HuH-7 (cell line): ENCODE data around the gene SMIM24.
"Not testable (repeated sequence)": the region's sequence is repeated elsewhere in the genome, so short reads cannot be mapped to it uniquely, and the experiment has no call there.

Experiments used
- DNase-seq: peaks from one replicate; pipeline ENCODE4 v3.0.0; 2011; ENCODE audit warnings: low spot score

Gene SMIM24

DNA sequence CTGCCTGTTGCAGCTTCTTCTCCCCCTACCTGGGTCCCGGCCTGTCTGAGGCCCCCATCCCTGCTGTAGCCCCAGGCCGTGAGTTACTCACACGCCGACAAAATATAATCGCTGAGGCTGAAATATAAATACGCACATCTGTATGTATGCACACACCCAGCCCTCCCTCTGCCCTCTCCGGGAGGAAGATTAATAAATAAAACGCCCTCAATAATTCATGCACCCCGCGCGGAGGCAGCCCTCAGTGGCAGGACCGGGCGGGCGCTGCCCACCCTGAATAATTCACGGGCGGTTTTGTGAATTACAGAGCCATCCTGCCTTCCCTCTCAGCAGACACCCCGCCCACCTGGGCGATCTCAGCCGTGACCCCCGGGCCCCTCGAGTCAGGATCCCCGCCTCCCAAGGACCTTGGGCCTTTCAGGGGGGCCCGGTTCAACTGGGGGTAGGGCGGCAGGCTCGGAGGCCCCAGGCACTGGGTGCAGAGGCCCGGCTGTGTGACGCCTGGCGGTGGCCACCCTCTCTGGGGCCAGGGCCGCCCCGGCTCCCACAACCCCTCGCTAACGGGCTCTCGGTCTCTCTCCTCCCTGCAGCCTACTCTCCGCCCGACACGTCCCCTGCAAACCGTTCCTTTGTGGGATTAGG lies 24.2 kb downstream of the SMIM24 start:
- no peak for DNase-seq

DNA sequence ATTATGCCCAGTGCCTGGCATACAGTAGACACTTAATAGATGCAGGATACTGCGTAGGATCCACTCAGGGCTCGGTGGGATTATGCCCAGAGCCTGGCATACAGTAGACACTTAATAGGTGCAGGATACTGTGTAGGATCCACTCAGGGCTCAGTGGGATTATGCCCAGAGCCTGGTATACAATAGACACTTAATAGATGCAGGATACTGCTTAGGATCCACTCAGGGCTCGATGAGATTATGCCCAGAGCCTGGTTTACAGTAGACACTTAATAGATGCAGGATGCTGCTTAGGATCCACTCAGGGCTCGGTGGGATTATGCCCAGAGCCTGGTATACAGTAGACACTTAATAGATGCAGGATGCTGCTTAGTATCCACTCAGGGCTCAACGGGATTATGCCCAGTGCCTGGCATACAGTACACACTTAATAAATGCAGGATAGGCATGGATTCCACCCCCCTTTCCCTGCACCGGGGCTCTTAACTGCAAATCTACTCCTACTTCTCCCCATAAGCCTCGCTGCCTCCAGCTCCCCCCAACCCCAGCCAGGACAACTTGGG lies 24.9 kb downstream of the SMIM24 start:
- no peak for DNase-seq

DNA sequence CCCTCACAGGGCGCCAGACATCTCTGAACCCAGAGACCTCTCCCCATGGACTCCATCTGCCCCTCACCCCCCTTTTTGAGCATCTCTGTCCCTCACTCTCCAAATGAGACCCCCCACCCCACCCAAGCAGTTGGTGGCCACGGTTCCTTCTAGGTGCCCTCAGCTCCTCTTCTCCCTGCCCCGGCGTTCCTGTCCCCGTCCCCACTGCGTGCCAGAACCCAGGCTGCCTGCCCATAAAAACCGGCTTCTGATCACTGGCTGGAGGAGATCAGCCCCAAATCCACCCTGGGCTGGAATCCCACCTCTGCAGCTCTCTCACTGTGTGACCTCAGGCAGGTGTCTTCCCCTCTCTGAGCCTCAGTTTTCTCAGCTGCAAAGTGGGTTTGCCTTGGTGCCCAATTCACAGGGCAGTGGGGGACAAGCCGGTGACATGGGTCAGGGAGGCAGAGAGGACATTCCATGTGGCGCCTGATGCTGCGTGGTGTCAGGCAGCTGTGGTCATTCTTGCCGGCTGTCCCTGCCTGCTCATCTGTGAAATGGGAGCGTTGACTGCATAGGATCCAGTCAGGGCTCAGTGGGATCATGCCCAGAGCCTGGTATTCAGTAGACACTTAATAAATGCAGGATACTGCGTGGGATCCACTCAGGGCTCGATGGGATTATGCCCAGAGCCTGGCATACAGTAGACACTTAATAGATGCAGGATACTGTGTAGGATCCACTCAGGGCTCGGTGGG lies 25.5 kb downstream of the SMIM24 start:
- DNase-seq = no peak

DNA sequence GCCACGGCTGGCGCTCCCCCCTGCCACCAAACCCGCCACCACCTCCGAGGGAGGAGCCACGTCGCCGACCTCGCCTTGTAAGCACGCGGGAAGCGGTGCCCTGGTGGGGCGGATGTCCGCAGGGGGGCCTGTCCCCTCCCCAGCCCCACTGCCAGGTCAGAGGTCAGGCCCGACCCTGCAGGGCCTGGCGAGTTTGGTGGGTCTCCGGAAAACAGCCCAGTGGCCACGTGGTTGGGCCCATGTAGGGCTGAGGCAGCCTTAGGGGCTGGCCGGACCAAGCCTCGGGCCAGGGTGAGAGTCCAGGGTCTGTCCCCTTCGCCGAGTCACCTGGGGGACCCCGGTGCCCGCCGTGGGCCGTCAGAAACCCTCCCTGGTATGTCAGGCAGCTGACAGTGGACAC lies 26.5 kb downstream of the SMIM24 start:
- no peak for DNase-seq

DNA sequence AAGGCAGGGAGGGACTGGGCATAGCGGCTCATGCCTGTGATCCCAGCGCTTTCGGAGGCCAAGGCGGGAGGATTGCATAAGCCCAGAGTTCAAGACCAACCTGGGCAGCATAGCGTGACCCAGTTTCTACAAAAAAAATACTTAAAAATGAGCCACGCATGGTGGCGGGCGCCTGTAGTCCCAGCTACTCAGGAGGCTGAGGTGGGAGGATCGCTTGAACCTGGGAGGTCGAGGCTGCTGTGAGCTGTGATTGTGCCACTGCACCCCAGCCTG lies 27.4 kb downstream of the SMIM24 start:
- not testable (repeated sequence) for DNase-seq

DNA sequence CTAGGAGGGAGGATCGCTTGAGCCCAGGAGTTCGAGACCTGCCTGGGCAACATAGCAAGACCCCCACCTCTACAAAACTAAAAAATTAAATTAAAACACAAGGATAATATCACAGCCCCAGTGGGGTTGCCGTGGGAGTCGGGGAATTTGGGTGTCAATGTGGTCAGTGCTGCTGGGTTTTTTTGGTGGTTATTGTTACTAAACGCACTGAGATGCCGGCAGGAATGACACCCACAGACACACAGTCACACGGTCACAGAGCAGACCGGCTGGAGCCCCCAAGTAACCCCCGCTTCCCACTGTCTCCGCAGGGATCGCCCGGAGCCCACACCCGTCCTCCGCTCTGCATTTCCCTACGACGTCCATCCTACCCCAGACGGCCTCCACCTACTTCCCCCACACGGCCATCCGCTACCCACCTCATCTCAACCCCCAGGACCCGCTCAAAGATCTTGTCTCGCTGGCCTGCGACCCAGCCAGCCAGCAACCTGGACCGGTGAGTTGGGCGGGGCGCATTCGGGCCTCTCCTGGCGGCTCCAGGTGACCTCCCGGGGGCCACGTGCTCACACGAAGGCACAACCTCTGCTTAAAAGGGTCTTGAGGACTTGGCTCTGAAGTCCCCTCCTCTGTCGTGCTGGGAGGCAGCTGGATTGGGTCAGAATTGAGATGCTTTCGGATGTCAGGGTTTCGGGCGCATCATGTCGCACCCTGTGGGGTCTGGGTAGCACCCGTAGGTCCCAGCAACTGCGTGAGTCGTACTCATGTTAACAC lies 28.0 kb downstream of the SMIM24 start:
- no peak for DNase-seq

DNA sequence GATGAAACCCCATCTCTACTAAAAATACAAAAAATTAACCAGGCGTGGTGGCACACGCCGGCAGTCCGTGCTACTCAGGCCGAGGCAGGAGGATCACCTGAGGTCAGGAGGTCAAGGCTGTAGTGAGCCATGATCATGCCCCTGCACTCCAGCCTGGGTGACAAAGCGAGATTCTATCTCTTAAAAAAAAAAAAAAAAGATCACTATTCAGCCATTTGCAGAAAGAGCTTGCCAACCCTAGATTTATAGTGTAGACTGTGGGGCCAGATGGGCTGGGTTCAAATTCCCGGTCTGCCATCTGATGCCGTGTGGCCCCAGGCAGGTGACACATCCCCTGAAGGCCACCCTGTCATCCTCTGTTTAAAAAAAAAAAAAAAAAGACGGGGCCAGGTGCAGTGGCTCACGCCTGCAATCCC lies 28.9 kb downstream of the SMIM24 start:
- no peak for DNase-seq

DNA sequence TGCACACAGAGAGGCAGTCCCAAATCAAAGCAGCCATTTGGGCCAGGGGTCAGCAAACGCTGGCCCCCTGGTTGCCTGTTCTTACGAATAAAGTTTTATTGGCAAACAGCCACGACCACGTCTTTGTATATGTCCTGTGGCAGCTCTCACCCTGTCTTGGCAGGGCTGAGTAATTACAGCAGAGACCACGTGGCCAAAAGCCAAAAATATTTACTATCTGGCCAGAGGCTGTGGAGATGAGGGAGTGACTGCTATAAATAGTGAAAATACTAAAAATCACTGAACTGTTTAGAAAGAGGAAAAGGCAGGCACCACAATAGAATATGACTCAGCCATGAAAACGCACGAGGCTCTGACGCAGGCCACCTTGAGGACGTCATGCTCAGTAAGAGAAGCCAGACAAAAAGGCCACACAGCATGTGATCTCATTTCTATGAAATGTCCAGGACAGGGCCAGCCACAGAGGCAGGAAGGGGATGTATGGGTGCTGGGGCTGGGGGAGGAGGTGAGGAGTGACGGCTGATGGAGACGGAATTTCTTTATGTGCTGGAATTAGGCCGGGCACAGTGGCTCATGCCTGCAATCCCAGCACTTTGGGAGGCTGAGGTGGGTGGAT lies 29.4 kb downstream of the SMIM24 start:
- DNase-seq = no peak

DNA sequence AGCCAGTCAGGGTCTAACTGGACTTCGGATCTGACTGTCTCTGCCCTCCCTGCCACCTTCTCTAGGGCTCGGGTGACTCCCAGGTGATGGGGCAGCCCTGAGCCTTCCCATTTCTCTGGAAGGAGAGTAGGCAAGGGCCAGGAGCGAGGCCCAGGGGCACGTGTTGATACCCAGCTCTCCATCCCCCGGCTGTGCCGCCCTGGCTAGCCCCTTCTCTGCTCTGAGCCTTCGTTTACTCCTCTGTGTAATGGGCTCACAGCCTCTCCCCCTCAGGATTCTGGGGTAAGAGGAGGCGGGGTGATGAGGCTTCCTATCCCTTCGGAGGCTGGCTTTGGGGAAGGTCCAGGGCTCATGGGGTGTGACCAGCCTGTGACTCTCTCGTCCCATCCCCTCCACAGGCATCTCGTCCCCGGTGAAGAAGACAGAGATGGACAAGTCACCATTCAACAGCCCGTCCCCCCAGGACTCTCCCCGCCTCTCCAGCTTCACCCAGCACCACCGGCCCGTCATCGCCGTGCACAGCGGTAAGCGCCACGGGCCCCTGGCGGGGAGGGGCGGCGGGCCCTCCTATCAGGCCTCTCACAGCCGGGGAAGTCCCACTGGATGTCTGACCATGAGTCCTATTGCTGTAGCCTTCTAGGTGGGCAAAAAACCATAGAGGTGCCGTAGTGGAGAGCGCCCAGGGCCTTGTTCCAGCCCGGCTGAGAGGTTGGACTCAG lies 31.6 kb downstream of the SMIM24 start:
- DNase-seq = no peak

DNA sequence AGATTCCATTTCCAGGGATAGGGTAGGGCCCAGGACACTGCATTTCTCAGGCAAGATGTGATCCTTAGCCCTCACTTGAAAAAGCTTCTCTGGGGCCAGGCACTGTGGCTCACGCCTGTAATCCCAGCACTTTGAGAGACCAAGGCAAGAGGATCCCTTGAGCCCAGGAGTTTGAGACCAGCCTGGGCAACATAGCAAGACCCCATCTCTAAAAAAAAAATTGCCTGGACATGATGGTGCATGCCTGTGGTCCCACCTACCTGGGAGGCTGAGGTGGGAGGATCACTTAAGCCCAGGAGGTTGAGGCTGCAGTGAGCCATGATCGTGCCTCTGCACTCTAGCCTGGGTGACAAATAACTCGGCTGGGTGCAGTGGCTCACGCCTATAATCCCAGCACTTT lies 33.7 kb downstream of the SMIM24 start:
- not testable (repeated sequence) for DNase-seq

DNA sequence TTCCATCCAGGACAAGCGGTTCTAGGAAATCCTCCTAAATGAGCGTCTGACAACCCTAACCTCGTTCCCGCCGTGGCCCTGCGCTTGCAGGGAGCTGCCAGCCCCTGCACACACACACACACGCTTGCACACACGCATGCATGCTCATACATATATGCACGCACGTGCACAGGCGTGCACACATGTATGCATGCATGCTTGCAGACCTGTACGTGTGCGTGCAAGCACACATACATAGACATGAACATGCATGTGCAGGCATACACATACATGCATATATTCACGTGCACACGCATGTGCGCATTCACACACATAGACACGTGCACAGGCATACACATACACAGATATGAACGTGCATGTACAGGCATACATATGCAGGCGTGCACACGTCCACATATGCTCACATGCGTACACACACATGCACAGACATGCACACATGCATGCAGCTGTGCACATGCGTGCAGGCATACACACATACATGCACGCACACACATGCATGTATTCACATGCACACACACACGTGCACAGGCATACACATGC lies 35.6 kb downstream of the SMIM24 start:
- no peak for DNase-seq

DNA sequence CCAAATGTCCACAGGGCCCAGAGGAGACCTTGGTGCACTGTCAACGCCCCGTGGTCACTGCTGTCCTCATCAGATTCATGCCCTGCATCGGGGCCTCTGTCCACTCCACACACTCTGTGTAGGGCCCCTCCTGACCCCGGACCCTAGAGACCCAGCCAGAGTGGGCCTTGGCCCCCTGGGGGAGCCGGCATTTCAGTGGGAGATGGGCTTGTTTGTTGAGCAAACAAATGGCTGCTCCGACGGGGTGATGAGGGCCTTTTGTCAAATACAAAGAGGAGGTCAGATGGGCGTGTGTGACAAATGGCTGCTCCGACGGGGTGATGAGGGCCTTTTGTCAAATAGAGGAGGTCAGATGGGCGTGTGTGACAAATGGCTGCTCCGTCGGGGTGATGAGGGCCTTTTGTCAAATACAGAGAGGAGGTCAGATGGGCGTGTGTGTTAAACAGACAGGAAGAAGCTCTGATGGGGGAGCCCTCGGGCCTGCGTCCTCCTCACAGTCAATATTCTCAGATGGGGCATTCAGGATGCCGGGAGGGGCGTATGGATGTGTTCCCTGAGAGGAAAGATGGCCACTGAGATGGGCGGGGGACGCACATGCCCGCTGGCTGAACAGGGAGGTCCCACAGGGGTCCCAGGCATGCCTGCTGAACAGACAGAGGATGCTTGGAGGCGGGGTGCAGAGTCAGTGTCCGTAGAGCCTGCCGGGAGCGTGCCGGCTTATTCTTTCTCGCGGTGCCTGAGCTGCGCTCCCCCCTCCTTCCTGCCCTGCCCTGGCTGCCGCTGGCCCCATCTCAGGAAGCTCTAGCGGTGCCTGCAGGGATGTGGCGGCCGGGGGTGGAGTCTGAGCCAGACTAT lies 36.3 kb downstream of the SMIM24 start:
- no peak for DNase-seq

DNA sequence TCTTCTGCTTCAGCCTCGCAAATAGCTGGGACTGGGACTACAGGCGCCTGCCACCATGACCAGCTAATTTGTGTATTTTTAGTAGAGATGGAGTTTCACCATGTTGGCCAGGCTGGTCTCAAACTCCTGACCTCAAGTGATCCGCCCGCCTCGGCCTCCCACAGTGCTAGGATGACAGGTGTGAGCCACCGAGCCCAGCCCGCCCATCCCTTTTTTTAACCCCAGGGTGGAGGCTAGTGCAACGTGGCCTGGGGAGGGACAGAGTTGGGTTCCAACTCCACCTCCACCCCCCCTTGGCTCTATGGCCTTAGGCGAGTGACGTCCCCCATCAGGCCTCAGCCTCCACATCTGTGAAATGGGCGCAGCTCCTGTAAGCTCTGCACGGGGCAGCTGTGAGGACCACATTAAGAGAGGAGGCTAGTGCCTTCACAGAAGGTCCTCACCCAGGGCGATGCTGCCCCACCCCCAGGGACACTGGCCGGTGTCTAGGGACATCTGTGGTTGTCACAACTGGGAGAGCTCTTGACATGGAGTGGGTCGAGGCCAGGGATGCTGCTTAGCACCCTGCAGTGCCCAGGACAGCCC lies 37.7 kb downstream of the SMIM24 start:
- DNase-seq = no peak

DNA sequence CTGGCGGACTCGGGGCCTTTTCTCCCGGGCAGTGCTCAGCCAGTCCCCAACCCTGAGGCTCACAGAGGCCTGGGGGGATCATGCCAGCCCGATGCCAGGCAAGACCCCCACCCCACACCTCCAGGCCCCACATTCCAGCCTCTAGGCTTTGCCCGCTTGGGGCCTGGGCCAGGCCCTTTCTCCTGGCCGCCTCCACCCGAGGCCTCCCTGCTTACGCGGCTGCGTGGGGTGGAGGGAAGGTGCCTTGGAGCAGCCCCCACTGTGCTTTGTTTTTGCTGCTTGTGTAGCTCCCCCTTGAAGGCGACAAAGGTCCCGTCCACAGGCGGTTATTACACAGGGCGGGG lies 38.4 kb downstream of the SMIM24 start:
- no peak for DNase-seq

DNA sequence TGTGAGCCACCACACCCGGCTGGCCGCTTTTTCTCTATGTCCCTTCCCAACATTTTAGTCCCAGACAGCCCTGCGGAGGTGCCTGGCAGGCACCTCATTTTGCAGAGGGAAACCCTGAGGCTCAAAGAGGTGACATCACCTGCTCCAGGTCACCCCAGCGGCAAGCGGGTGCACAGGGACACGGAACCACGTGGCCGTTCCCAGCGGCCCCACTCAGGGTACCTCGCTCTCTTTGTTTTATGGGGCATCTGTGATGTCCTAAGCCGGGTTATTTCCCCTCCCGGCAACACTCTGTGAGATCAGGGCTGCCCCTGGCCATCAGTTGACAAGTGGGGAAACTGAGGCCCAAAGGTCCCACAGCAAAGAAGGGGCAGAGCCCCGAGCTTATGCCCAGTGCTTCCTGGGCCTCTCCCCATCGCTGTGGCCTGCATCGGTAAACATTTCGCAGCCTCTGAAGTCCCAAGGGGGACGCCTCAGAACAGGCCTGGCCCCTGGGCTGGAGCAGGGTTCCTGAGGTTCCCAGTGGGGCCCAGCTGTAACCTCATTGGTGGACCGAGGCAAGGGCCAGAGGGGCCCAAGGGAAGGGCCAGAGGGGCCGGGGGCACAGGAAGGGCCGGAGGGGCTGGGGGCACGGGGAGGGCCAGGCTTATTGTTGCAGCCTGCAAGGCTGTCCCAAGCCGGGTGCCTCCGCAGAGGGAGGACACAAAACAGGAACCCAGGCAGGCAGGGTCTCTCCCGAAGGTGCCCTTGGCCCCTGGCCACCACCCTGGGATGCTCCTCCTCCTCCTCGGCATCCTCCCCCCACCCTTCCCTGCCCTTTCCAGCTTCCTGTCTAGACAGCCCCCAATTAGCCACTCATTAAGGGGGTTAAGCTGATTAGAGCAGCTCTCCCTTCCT lies 39.0 kb downstream of the SMIM24 start:
- DNase-seq = no peak

DNA sequence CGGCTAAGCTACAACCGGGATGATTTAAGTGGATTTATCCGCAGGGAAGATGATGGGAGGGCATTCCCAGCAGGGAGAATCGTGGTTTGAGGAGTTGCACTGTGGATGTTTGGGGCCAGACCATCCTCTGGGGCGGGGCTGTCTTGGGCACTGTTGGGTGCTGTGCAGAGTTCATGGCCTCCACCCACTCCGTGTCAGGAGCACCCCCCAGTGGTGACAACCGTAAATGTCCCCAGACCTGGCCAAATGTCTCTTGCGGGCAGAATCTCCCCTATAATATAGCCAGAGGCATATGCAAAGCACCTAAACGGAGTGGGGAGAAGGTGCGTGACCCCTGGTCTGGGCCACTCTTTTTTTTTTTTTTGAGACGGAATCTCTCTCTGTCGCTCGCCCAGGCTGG lies 40.2 kb downstream of the SMIM24 start:
- peak; percentile 86 for DNase-seq

DNA sequence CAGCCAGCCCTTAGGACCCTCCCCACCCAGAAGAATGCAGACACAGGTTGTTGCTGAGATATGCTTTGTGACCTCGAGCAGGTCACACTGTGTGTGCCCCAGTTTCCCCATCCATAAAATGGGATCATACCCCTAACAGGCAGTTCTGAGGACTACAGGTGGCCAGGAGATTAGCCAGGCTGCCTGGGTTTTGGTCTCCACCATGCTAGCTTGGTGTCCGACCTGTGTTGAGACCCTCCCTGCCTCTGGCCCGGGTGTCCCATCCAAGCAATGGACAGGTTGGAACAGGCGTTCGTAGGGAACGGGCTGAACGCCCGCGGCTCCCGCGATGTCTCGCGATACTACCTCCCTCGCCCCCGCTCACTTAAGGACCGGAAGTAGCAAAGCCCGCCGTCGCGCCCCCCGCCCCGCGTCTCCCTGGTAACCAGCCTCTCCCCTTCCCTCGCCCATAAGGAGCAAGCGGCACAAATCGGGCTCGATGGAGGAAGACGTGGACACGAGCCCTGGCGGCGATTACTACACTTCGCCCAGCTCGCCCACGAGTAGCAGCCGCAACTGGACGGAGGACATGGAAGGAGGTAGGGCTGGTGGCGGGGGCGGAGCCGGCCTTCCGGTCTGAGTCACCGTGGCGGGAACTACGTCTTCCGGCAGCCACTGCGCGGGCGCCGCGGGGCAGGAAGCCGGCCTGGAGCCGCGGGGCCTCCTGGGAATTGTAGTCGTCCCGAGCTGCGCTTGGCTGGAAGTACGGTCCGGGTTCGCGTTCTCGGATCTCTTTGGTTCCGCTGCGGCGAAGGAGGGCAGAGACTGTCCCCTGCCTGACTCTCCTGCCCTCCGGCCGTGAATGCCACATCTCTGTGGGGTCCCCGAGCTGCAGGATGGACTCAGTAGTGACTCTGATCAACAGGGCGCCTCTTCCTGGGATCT lies 45.4 kb downstream of the SMIM24 start:
- no peak for DNase-seq

DNA sequence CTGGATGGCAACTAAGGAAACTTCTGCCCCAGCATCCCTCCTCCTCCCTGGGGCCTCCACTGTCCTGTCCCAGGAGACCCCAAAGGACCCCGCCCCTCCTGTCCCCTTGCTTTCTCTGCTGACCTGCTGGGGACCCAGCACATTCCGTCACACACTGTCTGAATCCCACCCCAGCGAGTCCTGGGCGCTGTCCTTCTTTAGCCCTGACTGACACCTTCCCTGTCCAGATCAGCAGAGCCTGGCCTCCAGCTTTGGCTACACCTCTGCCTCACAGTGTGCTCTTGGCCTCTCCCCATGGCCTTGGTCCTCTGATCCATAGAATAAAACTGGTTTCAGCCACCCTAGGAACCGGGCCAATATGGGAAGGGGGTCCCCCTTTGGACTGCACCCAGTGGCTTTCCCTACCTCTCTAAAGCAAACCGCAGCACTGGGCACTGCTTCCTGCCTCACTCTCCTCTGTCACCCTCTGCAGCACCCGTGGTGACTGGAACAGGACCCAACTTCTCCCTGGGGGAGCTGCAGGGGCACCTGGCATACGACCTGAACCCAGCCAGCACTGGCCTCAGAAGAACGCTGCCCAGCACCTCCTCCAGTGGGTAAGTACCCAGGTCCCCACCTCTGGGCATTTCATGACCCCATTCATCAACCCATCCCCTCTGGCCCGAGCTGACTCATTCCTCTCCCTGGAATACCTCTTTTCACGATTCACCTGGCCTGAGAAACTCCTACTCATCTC lies 46.4 kb downstream of the SMIM24 start:
- no peak for DNase-seq
